Neural progenitor cell (in vitro differentiated cells): Measurements from ENCODE around the gene SLC19A1. TPM values are rescaled to one million over a fixed set of nuclear protein-coding genes. Genes with fewer than 3 reads are reported as not detected.
"Not testable (repeated sequence)": the region's sequence is repeated elsewhere in the genome, so short reads cannot be mapped to it uniquely, and the experiment has no call there.

Source experiments
- DNase-seq: peaks from one replicate; pipeline ENCODE4 v3.0.0-alpha.2; 2016; ENCODE audit warnings: low spot score
- H2AFZ ChIP-seq: fragments of 200-600 bp; sonication (generic); replicated peaks from 2 replicates; pipeline ENCODE4 v1.6.1; 2016; ENCODE audit warnings: antibody characterized with exemption
- H3F3A ChIP-seq: fragments of 200-600 bp; sonication (generic); 2 replicates; pipeline ENCODE4 v1.6.1; 2016; ENCODE audit warnings: antibody characterized with exemption, low read depth
- H3K27ac ChIP-seq: fragments of 200-600 bp; sonication (generic); 2 replicates; pipeline ENCODE4 v1.5.1; 2016; ENCODE audit warnings: mild to moderate bottlenecking
- H3K27me3 ChIP-seq: fragments of 200-600 bp; sonication (generic); 2 replicates; pipeline ENCODE4 v1.6.1; 2016; ENCODE audit warnings: mild to moderate bottlenecking, moderate library complexity
- H3K36me3 ChIP-seq: fragments of 200-600 bp; sonication (generic); 2 replicates; pipeline ENCODE4 v1.5.1; 2016
- H3K4me1 ChIP-seq: fragments of 200-600 bp; sonication (generic); 2 replicates; pipeline ENCODE4 v1.6.1; 2016; ENCODE audit warnings: mixed run types
- H3K4me2 ChIP-seq: fragments of 200-600 bp; sonication (generic); 2 replicates; pipeline ENCODE4 v1.6.1; 2016
- H3K4me3 ChIP-seq: fragments of 200-600 bp; sonication (generic); 2 replicates; pipeline ENCODE4 v1.5.1; 2016
- H3K79me2 ChIP-seq: fragments of 200-600 bp; sonication (generic); 2 replicates; pipeline ENCODE4 v1.6.1; 2016; ENCODE audit warnings: low read depth
- H3K9ac ChIP-seq: fragments of 200-600 bp; sonication (generic); 2 replicates; pipeline ENCODE4 v1.6.1; 2016
- H3K9me3 ChIP-seq: fragments of 200-600 bp; sonication (generic); 2 replicates; pipeline ENCODE4 v1.5.1; 2016; ENCODE audit warnings: low read depth
- H4K20me1 ChIP-seq: fragments of 200-600 bp; sonication (generic); 2 replicates; pipeline ENCODE4 v1.6.1; 2016; ENCODE audit warnings: low read depth
- H3K27ac Mint-ChIP-seq: 3 replicates; pipeline ENCODE4 v1.8.0; 2021; ENCODE audit warnings: mixed read lengths
- H3K27me3 Mint-ChIP-seq: 2 replicates; pipeline ENCODE4 v1.8.0; 2022; ENCODE audit warnings: low read depth, mild to moderate bottlenecking, inconsistent platforms, moderate library complexity, mixed read lengths; ENCODE audit not compliant: insufficient read depth
- H3K36me3 Mint-ChIP-seq: 3 replicates; pipeline ENCODE4 v1.8.0; 2021; ENCODE audit warnings: mixed read lengths
- H3K4me1 Mint-ChIP-seq: 3 replicates; pipeline ENCODE4 v1.8.0; 2021; ENCODE audit warnings: mixed read lengths
- H3K4me3 Mint-ChIP-seq: 3 replicates; pipeline ENCODE4 v1.8.0; 2021; ENCODE audit warnings: mild to moderate bottlenecking, moderate library complexity, mixed read lengths
- H3K9me3 Mint-ChIP-seq: 3 replicates; pipeline ENCODE4 v1.8.0; 2020; ENCODE audit warnings: mixed read lengths
- EZH2 ChIP-seq: fragments of 200-600 bp; sonication (generic); IDR thresholded peaks from 2 replicates; pipeline ENCODE4 v1.6.1; 2017; ENCODE audit warnings: antibody characterized with exemption, mild to moderate bottlenecking, moderate library complexity
- EZH2phosphoT487 ChIP-seq: fragments of 200-600 bp; sonication (generic); IDR thresholded peaks from 2 replicates; pipeline ENCODE4 v1.6.1; 2017; ENCODE audit warnings: antibody characterized with exemption
- total RNA-seq: library from RNA; depleted of rRNA; stranded (reverse); fragments of >200 nt; gene quantifications from 2 replicates; pipeline ENCODE4 v1.2.3, GENCODE V29; 2015; ENCODE audit warnings: low replicate concordance
- TF ChIP-seq, protein P1 (sequence below): fragments of 200-600 bp; sonication (generic); IDR thresholded peaks from 2 replicates; pipeline ENCODE4 v1.5.1; 2017; ENCODE audit warnings: antibody characterized with exemption, mild to moderate bottlenecking

The SLC19A1 gene
- total RNA-seq, 1 donor from 2014 or later: 7.7 TPM

DNA sequence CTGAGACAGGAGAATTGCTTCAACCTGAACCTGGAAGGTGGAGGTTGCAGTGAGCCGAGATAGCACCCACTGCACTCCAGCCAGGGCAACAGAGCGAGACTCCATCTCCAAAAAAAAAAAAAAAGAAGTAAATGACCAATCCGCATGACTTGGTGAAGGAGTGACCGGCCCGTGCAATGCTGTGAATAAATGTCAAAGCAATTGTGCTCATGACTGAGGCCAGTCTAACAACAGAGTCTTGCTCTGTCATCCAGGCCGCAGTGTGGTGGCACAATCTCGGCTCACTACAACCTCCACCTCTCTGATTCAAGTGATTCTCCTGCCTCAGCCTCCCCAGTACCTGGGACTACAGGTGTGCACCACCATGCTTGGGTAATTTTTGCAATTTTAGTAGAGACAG is 27.8 kb upstream of the SLC19A1 start:
- H3K9me3 ChIP-seq: no peaks in the 10 kb centered on the region

DNA sequence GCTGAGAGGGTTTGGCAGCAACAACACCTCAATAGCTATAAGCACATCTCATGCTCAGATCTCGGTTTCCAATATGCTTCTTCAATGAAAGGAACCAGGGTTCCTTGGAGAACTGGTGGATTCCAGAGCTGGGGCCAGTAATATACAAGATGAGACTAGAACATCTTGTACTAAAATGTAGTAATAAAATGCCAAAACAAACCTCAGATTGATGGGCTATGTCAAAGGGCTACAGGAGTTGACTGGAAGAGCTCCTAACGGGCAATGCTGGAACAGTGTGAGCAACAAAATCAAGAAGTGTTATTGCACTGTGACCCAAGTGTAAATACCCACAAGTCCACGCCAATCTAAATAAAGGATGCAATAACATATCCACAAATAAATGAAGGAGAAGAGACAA is 26.1 kb upstream of the SLC19A1 start:
- Mint-ChIP-seq H3K4me1 (peaks cover 30% of the 10 kb centered on the region), H3K4me3 (no peak overlapping the region), H3K27me3 (peaks cover 14% of the 10 kb centered on the region), H3K36me3 (no peaks in the 10 kb centered on the region), H3K9me3 (peaks cover 11% of the 10 kb centered on the region), H3K27ac (no peak overlapping the region)
- Histone ChIP-seq H3K4me3 (no peak overlapping the region), H3K4me1 (peaks cover 7% of the 10 kb centered on the region), H3K9me3 (no peaks in the 10 kb centered on the region), H3K36me3 (no peaks in the 10 kb centered on the region), H2AFZ (no peak overlapping the region), H3F3A (peaks cover under 1% of the 10 kb centered on the region), H3K4me2 (no peak overlapping the region), H3K79me2 (no peaks in the 10 kb centered on the region), H3K9ac (no peak overlapping the region), H3K27me3 (peaks cover 15% of the 10 kb centered on the region), H3K27ac (no peak overlapping the region), H4K20me1 (no peaks in the 10 kb centered on the region)
- TF ChIP-seq EZH2phosphoT487 (no peak), EZH2 (no peak)
- TF ChIP-seq, protein P1, sequence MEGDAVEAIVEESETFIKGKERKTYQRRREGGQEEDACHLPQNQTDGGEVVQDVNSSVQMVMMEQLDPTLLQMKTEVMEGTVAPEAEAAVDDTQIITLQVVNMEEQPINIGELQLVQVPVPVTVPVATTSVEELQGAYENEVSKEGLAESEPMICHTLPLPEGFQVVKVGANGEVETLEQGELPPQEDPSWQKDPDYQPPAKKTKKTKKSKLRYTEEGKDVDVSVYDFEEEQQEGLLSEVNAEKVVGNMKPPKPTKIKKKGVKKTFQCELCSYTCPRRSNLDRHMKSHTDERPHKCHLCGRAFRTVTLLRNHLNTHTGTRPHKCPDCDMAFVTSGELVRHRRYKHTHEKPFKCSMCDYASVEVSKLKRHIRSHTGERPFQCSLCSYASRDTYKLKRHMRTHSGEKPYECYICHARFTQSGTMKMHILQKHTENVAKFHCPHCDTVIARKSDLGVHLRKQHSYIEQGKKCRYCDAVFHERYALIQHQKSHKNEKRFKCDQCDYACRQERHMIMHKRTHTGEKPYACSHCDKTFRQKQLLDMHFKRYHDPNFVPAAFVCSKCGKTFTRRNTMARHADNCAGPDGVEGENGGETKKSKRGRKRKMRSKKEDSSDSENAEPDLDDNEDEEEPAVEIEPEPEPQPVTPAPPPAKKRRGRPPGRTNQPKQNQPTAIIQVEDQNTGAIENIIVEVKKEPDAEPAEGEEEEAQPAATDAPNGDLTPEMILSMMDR: no peak
- no peak for DNase-seq

More for the DNA sequence above, 27.8 kb upstream of the SLC19A1 start:
- no peaks in the 10 kb centered on the region for H3K36me3 Mint-ChIP-seq
- Histone ChIP-seq H3K4me3 (no peak overlapping the region), H3K27me3 (peaks cover 15% of the 10 kb centered on the region), H3K4me2 (no peak overlapping the region), H4K20me1 (no peaks in the 10 kb centered on the region), H3K36me3 (no peaks in the 10 kb centered on the region), H3F3A (peaks cover 8% of the 10 kb centered on the region), H3K4me1 (peaks cover 23% of the 10 kb centered on the region), H3K79me2 (no peaks in the 10 kb centered on the region), H2AFZ (no peak overlapping the region), H3K27ac (no peak overlapping the region), H3K9ac (no peak overlapping the region)
- H3K27ac Mint-ChIP-seq: no peak overlapping the region
- H3K9me3 Mint-ChIP-seq: peaks cover 3% of the 10 kb centered on the region
- no peak for DNase-seq
- no peak overlapping the region for H3K4me3 Mint-ChIP-seq
- peaks cover 40% of the 10 kb centered on the region for H3K4me1 Mint-ChIP-seq
- TF ChIP-seq EZH2 (no peak), EZH2phosphoT487 (no peak)
- H3K27me3 Mint-ChIP-seq: peaks cover 15% of the 10 kb centered on the region

DNA sequence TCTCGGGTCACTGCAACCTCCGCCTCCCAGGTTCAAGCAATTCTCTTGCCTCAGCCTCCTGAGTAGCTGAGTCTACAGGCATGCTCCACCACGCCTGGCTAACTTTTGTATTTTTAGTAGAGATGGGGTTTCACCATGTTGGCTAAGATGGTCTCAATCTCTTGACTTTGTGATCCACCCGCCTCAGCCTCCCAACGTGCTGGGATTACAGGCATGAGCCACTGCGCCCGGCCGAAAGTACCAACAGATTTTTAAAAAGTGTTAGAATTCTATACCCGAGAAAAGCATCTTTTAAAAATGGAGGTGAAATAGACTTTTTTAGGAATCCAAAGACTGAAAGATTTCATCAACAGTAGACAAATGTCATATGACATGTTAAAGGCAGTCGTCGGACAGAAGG is 21.9 kb upstream of the SLC19A1 start:
- H3K9ac ChIP-seq, H3K4me2 ChIP-seq, H3K4me3 ChIP-seq, H2AFZ ChIP-seq, H3K27ac ChIP-seq, H3K36me3 ChIP-seq, H3K9me3 ChIP-seq, H3K4me3 Mint-ChIP-seq, H3K79me2 ChIP-seq, H3F3A ChIP-seq, H4K20me1 ChIP-seq, H3K36me3 Mint-ChIP-seq, H3K27ac Mint-ChIP-seq, DNase-seq: not testable (repeated sequence)
- Mint-ChIP-seq H3K27me3 (peaks cover 15% of the 10 kb centered on the region), H3K4me1 (peaks cover 10% of the 10 kb centered on the region), H3K9me3 (peaks cover 16% of the 10 kb centered on the region)
- Histone ChIP-seq H3K27me3 (peaks cover 15% of the 10 kb centered on the region), H3K4me1 (peaks cover 12% of the 10 kb centered on the region)

DNA sequence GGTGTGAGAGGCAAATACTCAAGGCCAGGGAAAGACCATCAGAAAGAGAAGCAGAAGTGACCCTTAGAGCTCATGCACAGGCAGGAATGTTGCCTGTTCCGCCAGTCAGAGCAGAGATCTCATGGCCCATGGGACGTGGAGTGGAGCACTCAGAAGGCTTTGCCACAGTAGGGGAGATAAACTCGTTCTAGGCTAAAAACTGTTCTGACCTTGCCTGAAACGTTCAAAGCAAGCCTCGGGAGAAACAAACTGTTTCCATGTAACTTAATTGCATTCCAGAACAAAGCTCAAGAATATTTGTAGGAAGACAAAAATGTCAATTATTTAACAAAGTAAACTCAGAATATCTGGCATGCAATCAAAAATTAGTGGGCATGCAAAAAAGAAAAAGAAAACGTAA is 20.7 kb upstream of the SLC19A1 start:
- peaks cover 6% of the 10 kb centered on the region for H3F3A ChIP-seq
- Mint-ChIP-seq H3K27ac (peak overlapping the region; percentile 62), H3K36me3 (peaks cover 3% of the 10 kb centered on the region), H3K4me3 (no peak overlapping the region), H3K27me3 (peaks cover 12% of the 10 kb centered on the region), H3K4me1 (peaks cover 12% of the 10 kb centered on the region), H3K9me3 (peaks cover 16% of the 10 kb centered on the region)
- no peak for DNase-seq
- TF ChIP-seq, protein P1: no peak
- TF ChIP-seq EZH2 (no peak), EZH2phosphoT487 (no peak)
- H3K9me3 ChIP-seq: no peaks in the 10 kb centered on the region
- no peaks in the 10 kb centered on the region for H3K79me2 ChIP-seq
- H3K36me3 ChIP-seq: no peaks in the 10 kb centered on the region
- no peak overlapping the region for H3K4me3 ChIP-seq
- peaks cover 10% of the 10 kb centered on the region for H3K4me1 ChIP-seq
- no peak overlapping the region for H2AFZ ChIP-seq
- no peak overlapping the region for H3K27ac ChIP-seq
- no peak overlapping the region for H3K9ac ChIP-seq
- no peaks in the 10 kb centered on the region for H4K20me1 ChIP-seq
- H3K27me3 ChIP-seq: peaks cover 15% of the 10 kb centered on the region
- H3K4me2 ChIP-seq: no peak overlapping the region
